Caki2 (cell line): ENCODE data around the gene TSPYL6. TPM values are rescaled to one million over a fixed set of nuclear protein-coding genes. Genes with fewer than 3 reads are reported as not detected.

ENCODE experiments used
- DNase-seq: peaks from one replicate; pipeline ENCODE4 v3.0.0-alpha.2; 2015; ENCODE audit warnings: low read depth
- in situ Hi-C: cut with HindIII; loops from 2 replicates; pipeline ENCODE4 v1.10.0; 2016; ENCODE audit warnings: low sequenced_read_pairs, low pct_unique_long_range_greater_than_20kb, mixed read lengths
- total RNA-seq: library from RNA; depleted of rRNA; stranded (reverse); fragments of >200 nt; shearing (Covaris generic); gene quantifications from 2 replicates; pipeline ENCODE4 v1.2.3, GENCODE V29; 2014; ENCODE audit warnings: low replicate concordance; rRNA removed

Gene TSPYL6
- total RNA-seq, 1 experiment from 2014 or later, result not detected

- no peak for DNase-seq
- in situ Hi-C loops, result no loop called here
These were observed 47.4 kb downstream of the TSPYL6 start for GRCh38 chr2:54208364-54209240.

- in situ Hi-C loops, result no loop called here
- no peak for DNase-seq
These were observed 48.3 kb downstream of the TSPYL6 start for GRCh38 chr2:54207666-54208195.

DNA sequence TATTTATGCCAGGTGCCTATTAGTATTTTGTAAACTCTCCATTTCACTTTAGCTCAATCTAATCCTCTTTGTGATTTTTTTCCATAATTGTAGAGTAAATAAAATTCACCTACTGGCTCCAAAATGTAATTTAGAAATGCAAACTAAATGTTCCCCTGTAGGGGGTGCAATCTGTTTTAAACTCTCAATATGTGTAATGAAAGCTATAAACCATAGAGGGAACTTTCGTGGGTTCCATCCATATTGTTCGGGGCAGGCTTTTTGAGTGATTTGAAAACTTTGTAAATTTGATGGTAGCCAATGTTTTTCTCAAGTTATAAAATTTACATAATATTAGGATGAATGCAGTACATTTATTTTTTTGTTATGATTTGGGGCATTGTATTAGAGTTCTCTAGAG lies 49.4 kb downstream of the TSPYL6 start:
- in situ Hi-C loops, result no loop called here
- DNase-seq, result peak; percentile 14

DNA sequence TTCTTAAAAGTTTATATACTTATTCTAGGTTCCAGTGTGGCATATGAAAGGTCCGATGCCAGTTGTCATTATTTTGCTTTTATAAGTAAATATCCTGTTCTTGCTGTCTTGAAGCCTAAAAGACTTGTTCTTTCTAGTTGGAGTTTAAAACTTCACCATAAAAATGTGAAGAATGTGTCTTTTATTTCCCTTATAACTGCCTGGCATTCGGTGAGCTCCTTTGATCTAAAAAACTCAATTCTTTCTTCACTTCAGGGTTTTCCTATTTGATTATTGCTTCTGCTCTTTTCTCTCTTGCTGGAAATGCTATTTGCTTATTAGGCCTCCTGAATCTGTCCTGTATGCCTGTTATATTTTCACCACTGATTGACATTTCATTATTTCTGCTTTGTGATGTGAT lies 51.6 kb downstream of the TSPYL6 start:
- in situ Hi-C loops, result no loop called here

More for the DNA sequence above, 51.6 kb downstream of the TSPYL6 start:
- no peak for DNase-seq

Other genes with a start within 250 kb of the TSPYL6 start
- 15.3 and 20.2 TPM in 2 replicates for gene ACYP2, start 140.6 kb downstream of the TSPYL6 start, total RNA-seq
- 96.7 and 110 TPM in 2 replicates for gene SPTBN1, start 200.1 kb upstream of the TSPYL6 start, total RNA-seq